Measurements from ENCODE around the gene KCNMA1. TPM values are rescaled to one million over a fixed set of nuclear protein-coding genes. Genes with fewer than 3 reads are reported as not detected.

Gene KCNMA1
- total RNA-seq, 1 donor from 2014 or later, result 41.3 TPM

GRCh38 chr10:77080361-77081027 is 557.1 kb downstream of the KCNMA1 start:
- H3K4me3 ChIP-seq, result no peak overlapping the region
- peaks cover 10% of the 10 kb centered on the region for H3K4me1 ChIP-seq
- no peak for ATAC-seq
- no peak for DNase-seq
- no peaks in the 10 kb centered on the region for H3K9me3 ChIP-seq
- no peaks in the 10 kb centered on the region for H3K27me3 ChIP-seq (ENCODE audit: low read depth)
- intact Hi-C loops (cut with DNase I), result no loop called here
- no peak for TF ChIP-seq CTCF (IDR thresholded peaks at IDR 0.05)
- no peaks in the 10 kb centered on the region for H3K36me3 ChIP-seq
- H3K27ac ChIP-seq, result no peak overlapping the region

DNA sequence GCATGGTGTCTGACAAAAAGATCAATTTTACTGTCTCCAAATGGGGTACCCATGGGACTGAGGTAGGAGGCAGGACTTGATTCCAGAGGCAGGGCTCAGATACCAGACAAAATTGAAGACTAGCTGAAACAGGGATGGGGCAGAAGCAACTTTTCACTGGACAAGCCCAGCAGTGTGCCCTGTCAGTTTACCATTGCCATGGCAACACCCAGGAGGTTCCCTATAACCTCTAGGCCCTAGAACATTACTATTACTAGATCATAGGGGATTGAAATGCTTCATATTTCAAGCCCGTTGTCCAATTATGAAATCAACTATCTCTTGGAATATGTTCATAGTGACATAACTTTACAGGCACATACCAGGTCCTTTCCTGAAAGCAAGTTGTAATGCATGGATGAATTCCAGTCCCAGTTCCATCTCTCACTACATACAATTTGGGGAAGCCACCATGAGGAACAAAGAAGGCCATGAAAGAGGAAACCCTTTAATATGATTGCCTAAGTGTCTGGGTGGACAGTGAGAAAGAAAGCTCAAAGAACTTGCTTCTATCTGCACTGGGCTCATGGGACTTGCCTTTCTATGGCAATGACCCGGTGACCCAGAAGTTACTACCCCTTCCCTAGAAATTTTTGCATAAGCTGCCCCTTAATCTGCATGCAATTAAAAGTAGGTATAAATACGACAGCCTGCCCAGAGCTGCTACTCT is 557.9 kb downstream of the KCNMA1 start:
- ATAC-seq, result peak; percentile 54 to 77
- Histone ChIP-seq H3K27me3 (ENCODE audit: low read depth) (no peaks in the 10 kb centered on the region), H3K36me3 (no peaks in the 10 kb centered on the region), H3K4me3 (no peak overlapping the region), H3K27ac (no peak overlapping the region), H3K4me1 (peaks cover 10% of the 10 kb centered on the region), H3K9me3 (no peaks in the 10 kb centered on the region)
- intact Hi-C loops (cut with DNase I), result no loop called here
- DNase-seq, result no peak
- no peak for TF ChIP-seq CTCF (IDR thresholded peaks at IDR 0.05)

DNA sequence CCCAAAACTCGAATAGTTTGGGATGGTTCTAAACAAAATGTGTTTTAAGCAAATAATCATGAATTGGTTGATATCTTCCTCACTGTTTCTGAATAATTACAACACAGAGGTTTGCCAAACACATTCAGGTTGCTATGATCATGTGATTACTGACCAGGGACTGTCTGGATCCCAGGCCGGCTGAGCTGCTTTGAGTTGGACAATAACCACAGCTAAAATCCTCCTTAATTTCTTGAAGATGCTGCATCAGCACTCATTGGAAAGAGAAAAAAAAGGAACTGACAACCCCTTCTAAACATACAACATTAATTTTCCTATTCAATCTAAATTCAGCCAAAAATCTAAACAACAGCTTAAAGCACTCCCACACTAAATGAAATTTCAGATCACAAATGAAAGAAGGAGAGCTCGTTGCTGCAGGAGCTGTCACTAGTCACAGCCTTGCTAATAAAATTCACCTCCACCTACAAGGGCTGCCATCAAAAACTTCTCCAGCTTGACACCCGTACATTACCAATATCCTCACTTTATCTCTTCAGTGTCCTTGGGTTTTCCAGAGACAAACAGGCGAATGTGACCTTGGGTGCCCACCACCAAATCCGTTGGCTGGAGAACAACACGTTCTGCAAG is 560.2 kb downstream of the KCNMA1 start:
- Histone ChIP-seq H3K36me3 (no peaks in the 10 kb centered on the region), H3K4me1 (peaks cover 28% of the 10 kb centered on the region), H3K4me3 (no peak overlapping the region), H3K9me3 (no peaks in the 10 kb centered on the region), H3K27me3 (ENCODE audit: low read depth) (no peaks in the 10 kb centered on the region), H3K27ac (no peak overlapping the region)
- intact Hi-C loops (cut with DNase I), result no loop called here
- TF ChIP-seq CTCF (IDR thresholded peaks at IDR 0.05), result no peak
- DNase-seq (no peak), ATAC-seq (no peak)

- peaks cover 35% of the 10 kb centered on the region for H3K4me1 ChIP-seq
- no peak overlapping the region for H3K27ac ChIP-seq
- H3K4me3 ChIP-seq, result no peak overlapping the region
- no peak for TF ChIP-seq CTCF (IDR thresholded peaks at IDR 0.05)
- intact Hi-C loops (cut with DNase I), result no loop called here
- DNase-seq (no peak), ATAC-seq (no peak)
- no peaks in the 10 kb centered on the region for H3K36me3 ChIP-seq
- H3K9me3 ChIP-seq, result no peaks in the 10 kb centered on the region
- no peaks in the 10 kb centered on the region for H3K27me3 ChIP-seq (ENCODE audit: low read depth)
Measured at GRCh38 chr10:77075926-77076325, 561.7 kb downstream of the KCNMA1 start.

- ATAC-seq (no peak), DNase-seq (no peak)
- H3K27me3 ChIP-seq (ENCODE audit: low read depth), result no peaks in the 10 kb centered on the region
- H3K9me3 ChIP-seq, result no peaks in the 10 kb centered on the region
- peak overlapping the region; percentile 3 for H3K27ac ChIP-seq
- H3K36me3 ChIP-seq, result no peaks in the 10 kb centered on the region
- peaks cover 24% of the 10 kb centered on the region for H3K4me1 ChIP-seq
- intact Hi-C loops (cut with DNase I), result no loop called here
- H3K4me3 ChIP-seq, result no peak overlapping the region
- TF ChIP-seq CTCF (IDR thresholded peaks at IDR 0.05), result no peak
Measured at GRCh38 chr10:77074104-77074624, 563.4 kb downstream of the KCNMA1 start.
